H1 (cell line): ENCODE results near the gene MAPKAP1. TPM values are rescaled to one million over a fixed set of nuclear protein-coding genes. Genes with fewer than 3 reads are reported as not detected.

Source experiments
- ASH2L ChIP-seq: fragments of 200-600, 300-600 bp; sonication (generic); IDR thresholded peaks from one replicate; pipeline ENCODE4 v1.7.1; 2017; ENCODE audit warnings: low read length
- BACH1 ChIP-seq: IDR thresholded peaks from 2 replicates; pipeline ENCODE4 v1.6.1; 2012; ENCODE audit warnings: low read length, improper control_type of control experiment
- HDAC2 ChIP-seq, 2 experiments: fragments of 300-600 bp in 1 of 2; sonication (generic) in 1 of 2; IDR thresholded peaks; 2 replicates each; pipeline ENCODE4 v1.6.1; 2011 to 2012; ENCODE audit warnings: low read depth in 2 of 2, low read length in 2 of 2, mild to moderate bottlenecking in 2 of 2, moderate library complexity in 2 of 2, borderline replicate concordance in 1 of 2, inconsistent platforms in 1 of 2
- POLR2A ChIP-seq, 2 experiments: IDR thresholded peaks; 1 replicate in 1 of 2; 2 replicates in 1 of 2; pipeline ENCODE4 v1.6.1; 2011; ENCODE audit warnings: low read depth in 2 of 2, low read length in 2 of 2, mild to moderate bottlenecking in 2 of 2; ENCODE audit errors: control extremely low read depth in 1 of 2
- TAF1 ChIP-seq: IDR thresholded peaks from 2 replicates; pipeline ENCODE4 v1.6.1; 2011; ENCODE audit warnings: mild to moderate bottlenecking, low read depth, low read length
- polyA plus RNA-seq, 7 experiments: library from polyadenylated mRNA; depleted of rRNA in 3 of 7; stranded (reverse) in 5 of 7; unstranded in 2 of 7; fragments of >200 nt in 5 of 7; fragments of 200-250 nt in 2 of 7; gene quantifications; 1 replicate in 5 of 7; 2 replicates in 1 of 7; 4 replicates in 1 of 7; pipeline versions ENCODE4 v1.2.1 to v1.2.3, GENCODE V29; 2011 to 2013; ENCODE audit warnings: missing spikeins in 2 of 7, mixed read lengths in 2 of 7
- total RNA-seq: library from RNA; stranded (reverse); fragmentation: NEBNext Ultra II Directional; extraction: Animal tissue kit (Norgen Biotek cat#: 25700); gene quantifications from 2 replicates; pipeline ENCODE4 v1.2.1, GENCODE V29; 2021

MAPKAP1 gene
- total and polyA plus RNA-seq, 2 of the 8 experiments (the other 6 are each of a cell fraction or from before 2014, with no cell fraction given): 79.2 to 140 TPM

- no peak for TF ChIP-seq TAF1
- TF ChIP-seq POLR2A (IDR thresholded peaks at IDR 0.05; ENCODE audit: control extremely low read depth in 1 of 2, low read depth in 2 of 2, low read length in 2 of 2): no peak
- TF ChIP-seq HDAC2 (IDR thresholded peaks at IDR 0.05; ENCODE audit: borderline replicate concordance in 1 of 2, low read depth in 2 of 2, low read length in 2 of 2): no peak
- no peak for TF ChIP-seq ASH2L
- no peak for TF ChIP-seq BACH1
- TF ChIP-seq, all 59 proteins: peak for 0
Observed at GRCh38 chr9:125466411-125466810, 240.6 kb downstream of the MAPKAP1 start (continued).
